NK-92 treated with Interleukin-12 subunit alpha and Interleukin-12 subunit beta, amount 100 ng/mL, for 24 hours (cell line): ENCODE results near the gene EPSTI1.
"Not testable (repeated sequence)": the region's sequence is repeated elsewhere in the genome, so short reads cannot be mapped to it uniquely, and the experiment has no call there.

Experiments
- DNase-seq: peaks from one replicate; lab custom pipeline; 2025; lab: John Stamatoyannopoulos, UW

The EPSTI1 gene, protein sequence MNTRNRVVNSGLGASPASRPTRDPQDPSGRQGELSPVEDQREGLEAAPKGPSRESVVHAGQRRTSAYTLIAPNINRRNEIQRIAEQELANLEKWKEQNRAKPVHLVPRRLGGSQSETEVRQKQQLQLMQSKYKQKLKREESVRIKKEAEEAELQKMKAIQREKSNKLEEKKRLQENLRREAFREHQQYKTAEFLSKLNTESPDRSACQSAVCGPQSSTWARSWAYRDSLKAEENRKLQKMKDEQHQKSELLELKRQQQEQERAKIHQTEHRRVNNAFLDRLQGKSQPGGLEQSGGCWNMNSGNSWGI

DNA sequence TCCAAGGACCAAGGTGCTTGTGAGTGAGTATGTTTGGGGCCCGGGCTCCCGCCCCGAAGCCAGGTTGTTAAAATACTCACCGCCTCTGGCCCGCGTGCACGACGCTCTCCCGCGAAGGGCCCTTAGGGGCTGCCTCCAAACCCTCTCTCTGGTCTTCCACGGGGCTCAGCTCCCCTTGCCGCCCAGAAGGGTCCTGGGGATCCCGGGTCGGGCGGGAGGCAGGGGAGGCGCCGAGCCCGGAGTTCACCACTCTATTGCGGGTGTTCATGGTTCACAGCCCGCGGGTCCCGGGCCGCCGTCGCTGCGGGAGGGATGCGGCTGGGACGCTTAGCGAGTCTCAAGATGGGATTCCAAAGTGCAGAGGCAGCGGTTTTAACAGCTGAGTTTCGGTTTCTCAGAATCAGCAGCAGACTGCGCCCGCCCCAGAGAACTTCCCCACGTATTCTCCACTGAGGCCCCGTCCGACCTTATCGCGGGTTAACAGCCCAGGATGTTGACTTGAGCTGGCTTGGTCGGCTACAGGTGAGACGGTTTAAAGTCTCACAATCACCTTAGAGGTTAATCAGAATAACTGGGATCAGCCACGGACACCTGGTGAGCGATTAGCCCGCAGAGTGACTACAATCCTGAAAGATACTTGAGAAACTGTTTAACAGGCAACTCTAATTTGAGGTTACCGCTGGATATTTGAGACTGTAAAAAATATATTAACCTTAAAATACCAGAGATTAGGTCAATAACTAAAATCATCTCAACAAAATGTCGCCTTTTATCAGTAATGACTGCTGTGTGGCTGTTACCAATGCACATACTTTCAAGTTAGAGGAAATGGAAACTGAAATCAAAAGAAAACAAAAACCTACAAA, at the start of gene EPSTI1:
EPSTI1 (minus strand) TSS at position 344 of the 866 bp plus-strand sequence; CDS start at position 268, 76 bp downstream.
- peak; percentile 48 for DNase-seq

DNA sequence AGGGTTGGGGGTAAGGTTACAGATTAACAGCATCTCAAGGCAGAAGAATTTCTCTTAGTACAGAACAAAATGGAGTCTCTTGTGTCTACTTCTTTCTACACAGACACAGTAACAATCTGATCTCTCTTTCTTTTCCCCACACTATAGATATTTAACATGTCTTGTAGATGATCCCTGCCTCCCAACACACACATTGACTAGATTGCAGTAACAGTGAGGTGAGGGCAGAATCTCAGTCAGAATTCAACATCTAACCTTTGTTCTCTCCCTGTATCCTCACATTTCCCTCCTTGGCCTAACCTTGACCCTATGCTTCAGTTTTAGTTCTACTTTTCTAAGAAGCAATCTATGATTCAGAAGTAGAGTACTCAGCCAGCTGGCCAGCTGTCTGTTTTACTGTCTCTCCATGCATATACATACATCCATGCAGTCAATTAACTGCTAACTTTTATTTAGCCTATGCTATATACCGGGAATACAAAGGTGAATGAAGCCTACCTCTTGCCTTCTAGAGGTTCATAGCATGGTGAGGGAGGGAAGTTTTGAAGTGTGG, 49.4 kb upstream of the EPSTI1 start:
- DNase-seq = no peak

DNA sequence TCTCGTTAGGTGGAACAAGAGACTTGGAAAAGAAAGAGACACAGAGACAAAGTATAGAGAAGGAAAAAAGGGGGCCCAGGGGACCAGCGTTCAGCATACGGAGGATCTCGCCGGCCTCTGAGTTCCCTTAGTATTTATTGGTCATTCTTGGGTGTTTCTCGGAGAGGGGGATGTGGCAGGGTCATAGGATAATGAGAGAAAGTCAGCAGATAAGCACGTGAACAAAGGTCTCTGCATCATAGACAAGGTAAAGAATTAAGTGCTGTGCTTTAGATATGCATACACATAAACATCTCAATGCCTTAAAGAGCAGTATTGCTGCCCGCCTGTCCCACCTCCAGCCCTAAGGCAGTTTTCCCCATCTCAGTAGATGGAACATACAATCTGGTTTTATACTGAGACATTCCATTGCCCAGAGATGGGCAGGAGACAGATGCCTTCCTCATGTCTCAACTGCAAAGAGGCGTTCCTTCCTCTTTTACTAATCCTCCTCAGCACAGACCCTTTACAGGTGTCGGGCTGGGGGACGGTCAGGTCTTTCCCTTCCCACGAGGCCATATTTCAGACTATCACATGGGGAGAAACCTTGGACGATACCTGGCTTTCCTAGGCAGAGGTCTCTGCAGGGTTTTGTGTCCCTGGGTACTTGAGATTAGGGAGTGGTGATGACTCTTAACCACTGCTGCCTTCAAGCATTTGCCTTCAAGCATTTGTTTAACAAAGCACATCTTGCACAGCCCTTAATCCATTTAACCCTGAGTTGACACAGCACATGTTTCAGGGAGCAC, 48.7 kb upstream of the EPSTI1 start:
- not testable (repeated sequence) for DNase-seq

DNA sequence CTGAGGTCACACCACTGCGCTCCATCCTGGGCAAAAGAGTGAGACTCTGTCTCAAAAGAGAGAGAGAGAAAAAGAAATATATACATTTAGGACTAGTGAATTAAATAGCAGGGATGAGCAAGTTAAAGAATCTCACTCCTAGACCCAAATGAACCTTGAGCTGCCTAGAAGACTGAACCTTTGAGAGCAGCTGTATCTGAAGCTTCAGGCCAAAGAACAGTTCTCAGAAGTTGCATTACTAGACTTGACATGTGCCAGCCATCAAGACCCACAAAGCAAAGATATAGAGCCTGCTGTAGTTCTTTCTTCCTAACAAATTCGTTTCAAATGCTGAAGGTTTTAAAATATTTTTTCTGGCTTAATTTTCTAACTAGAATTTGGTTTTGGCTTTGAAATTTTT, 47.9 kb upstream of the EPSTI1 start:
- DNase-seq = no peak

DNA sequence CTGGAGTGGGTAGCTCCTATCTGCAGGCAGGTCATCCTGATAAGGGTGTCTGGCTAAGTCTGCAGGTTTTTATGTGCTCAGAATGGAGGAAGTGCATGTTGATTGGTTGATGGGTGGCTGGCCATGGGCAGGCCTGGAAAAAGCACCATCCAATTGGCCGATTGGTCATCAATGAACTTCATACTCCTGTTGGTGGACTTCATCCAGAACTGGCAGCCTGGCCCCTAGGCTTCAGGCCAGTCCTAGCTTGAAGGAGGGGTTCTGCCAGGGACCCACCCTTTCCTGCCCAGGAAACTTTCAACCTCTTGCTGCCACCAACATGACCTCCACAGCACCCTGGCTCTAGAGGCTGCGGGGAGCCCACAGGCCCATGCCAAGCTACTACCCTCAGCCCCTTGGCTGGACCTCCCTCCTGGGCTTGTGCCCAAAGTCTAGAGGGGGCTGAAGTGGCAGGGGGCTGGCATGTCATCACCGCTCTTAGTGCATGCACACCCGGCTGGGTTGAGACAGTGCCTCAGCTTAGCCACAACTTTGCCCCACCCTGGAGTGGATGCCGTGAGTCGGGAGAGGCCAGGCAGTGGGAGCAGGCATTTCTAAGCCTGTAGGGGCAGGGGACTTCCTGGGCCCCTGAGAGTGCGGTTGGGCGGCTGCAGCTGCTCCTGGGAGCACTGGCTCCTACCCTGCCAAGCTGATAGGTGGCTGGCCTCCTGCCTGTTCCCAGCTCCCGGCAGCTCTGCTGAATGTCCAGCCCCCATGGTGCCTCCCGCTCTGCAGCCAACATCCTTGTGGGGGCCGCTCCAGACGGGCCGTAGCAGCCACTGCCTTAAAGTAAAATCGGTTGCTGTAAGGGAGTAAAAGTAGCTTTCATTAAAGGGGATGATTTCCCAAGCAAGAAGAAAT, 44.6 kb upstream of the EPSTI1 start:
- no peak for DNase-seq

DNA sequence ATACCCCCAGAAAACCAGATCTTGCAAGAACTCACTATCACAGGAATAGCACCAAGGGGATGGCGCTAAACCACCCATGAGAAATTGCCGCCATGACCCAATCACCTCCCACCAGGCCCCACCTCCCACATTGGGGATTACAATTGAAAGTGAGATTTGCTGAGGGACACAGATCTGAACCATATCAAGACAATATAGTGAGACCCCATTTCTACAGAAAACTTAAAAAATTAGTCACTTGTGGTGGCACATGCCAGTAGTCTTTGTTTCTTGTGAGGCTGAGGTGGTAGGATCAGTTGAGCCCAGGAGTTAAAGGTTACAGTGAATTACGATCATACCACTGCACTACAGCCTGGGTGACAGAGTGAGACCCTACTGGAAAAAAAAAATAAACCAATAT, 41.0 kb upstream of the EPSTI1 start:
- DNase-seq = no peak

DNA sequence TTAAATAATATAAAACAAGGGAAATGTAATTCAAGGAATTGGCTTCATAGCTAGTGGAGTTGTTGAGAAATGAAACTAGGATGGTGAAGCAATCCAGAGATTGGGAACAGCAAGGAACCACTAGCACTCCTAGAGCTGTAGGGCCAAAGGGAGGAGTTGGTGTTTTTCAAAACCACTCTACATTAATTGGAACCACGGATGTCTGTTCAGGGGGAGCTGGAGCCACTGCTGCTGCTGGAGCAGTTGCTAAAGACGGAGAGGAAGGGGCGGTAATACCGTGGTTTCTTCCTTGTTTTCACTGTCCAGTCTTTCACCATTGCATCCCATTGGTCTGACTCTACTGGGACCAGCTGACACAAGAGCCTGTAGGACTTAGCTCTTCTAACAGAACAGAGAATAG, 39.8 kb upstream of the EPSTI1 start:
- no peak for DNase-seq

DNA sequence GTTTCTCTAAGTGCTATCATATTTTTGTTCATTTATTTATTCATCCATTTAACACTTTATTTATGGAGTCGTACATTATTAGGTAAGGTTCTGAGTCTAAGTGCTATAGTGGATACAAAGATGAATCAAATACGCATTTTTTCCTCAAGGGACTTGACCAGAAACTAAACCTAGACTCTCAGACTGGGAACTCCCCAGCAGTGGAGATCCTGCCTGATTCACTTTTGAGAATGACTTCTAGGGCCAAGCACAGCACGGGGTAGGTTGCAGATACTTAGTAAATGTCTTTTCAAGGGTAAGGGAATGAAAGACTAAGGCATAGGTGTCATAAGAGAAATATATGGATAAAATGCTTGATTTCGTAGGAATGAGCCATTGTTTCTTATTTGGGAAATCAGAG, 38.5 kb upstream of the EPSTI1 start:
- no peak for DNase-seq

DNA sequence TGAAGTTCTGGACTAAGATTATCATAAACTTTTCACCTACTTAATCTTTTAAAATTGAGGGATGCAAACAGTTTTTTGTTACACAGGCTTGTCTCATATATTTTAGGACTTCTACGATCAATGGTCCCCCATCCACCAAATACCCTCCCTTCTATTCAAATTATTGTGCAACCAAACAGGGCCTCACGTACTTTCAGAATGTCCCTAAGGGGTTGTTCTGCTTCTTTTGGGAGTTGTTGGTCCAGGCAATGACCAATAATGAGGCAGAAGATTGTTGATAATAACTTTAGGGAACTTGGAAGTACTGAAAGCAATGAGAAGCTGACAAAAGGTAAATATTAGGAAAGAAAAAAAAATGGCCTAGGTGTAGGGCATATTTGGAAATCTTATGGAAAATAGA, 34.2 kb upstream of the EPSTI1 start:
- no peak for DNase-seq

DNA sequence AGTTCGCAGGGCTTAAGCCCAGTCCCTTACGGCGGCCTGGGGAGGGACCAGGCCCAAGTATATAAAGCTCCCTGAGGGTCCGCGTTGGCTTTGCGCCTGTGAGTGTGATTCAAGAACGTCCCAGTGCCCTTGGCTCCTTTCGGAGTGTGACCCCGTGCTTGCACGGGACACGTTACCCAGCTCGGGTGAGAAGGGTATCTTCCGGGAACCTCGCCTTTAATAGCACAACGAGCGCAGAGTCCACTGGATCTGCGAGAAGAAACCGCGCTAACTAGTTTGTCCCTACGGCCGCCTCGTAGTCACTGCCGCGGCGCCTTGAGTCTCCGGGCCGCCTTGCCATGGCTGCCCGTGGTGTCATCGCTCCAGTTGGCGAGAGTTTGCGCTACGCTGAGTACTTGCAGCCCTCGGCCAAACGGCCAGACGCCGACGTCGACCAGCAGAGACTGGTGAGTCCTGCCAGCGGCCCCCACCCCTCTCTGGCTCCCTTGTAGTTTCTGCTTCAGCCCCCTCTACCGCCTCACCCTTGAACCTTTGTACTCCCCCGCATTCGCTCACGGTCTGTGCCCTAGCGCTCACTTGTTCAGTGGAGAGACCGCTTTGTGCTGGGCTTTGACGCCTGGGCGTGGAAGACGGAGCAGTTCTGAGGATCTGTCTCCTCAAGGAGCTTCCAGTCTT, 31.4 kb upstream of the EPSTI1 start, which contains the start of gene DNAJC15:
DNAJC15 (plus strand) TSS at position 298 of the 675 bp plus-strand sequence; CDS start at position 339, 41 bp downstream.
- no peak for DNase-seq

DNA sequence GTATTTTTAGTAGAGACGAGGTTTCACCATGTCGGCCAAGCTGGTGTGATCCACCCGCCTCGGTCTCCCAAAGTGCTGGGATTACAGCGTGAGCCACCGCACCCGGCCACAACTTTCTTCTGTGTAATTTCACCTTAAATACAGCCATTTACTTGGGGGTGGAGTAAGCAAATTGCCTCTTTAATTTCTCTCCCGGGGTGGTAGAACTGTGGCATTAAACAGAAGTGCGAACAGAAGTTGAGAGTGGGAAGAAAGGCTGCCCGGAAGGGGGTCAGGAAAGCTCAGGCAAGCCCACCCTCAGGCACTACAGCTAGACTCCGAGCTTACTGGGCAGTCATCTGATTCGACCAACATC, 30.9 kb upstream of the EPSTI1 start:
- DNase-seq = no peak

DNA sequence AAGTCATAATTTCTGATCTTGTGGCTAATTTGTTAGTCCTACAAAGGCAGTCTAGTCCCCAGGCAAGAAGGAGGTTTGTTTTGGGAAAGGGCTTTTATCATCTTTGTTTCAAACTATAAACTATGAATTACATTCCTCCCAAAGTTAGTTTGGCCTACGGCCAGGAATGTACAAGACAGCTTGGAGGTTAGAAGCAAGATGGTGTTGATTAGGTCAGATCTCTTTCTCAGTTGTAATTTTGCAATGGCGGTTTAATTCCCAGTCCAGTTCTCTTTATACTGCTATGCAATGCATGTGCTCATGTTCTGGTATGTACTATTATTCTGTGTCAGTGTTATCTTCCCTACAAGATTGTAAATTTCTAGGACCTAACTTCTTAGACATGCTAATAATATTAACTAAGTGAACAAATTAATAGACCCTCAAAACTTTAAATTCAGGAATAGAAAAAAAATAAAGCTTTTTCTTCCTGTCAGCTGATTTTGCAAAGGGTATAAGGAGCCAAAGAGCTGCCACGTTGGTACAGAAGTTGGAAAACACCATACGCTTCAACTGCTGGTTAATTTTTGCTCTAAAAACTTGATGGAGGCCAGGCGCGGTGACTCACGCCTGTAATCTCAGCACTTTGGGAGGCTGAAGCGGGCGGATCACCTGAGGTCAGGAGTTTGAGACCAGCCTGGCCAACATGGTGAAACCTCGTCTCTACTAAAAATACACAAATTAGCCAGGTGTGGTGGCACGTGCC, 30.1 kb upstream of the EPSTI1 start:
- DNase-seq = no peak

DNA sequence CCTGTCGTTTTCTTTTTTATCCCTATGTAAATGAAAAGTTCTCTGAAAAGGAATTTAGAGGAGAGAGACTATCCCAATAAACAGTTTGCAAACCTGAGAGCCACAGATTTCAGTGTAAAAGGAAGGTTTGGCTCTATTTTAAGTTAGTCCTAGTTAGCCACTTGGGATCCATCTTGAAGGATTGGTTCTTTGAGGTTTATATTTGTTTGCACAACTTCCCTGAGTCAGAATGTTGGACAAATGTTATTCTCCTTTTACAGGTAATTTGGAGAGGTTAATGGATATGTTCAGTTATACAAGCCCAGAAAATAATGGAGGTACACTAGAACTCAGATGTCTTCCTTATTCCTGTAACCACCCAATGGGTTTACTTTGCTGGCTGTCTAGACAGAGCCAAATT, 28.8 kb upstream of the EPSTI1 start:
- no peak for DNase-seq

DNA sequence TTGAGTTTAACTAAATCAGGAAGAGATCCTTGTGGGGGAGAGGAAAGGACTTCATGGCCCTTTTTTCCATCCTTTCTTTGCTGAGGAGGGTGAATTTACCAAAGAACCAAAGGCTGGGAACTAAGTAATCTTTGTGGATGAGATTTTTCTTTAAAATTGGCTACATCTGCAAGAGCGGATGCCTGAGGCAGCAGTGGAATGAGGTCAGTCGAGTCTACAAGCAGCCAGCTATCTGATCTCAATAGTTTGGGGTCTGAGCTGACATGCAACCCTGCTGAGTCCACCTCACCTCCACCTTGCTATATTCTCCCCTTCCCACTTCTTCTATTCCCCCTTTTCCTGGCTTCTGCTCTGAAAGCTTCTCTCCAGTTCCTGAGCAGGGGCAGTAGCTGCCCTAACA, 27.8 kb upstream of the EPSTI1 start:
- no peak for DNase-seq

DNA sequence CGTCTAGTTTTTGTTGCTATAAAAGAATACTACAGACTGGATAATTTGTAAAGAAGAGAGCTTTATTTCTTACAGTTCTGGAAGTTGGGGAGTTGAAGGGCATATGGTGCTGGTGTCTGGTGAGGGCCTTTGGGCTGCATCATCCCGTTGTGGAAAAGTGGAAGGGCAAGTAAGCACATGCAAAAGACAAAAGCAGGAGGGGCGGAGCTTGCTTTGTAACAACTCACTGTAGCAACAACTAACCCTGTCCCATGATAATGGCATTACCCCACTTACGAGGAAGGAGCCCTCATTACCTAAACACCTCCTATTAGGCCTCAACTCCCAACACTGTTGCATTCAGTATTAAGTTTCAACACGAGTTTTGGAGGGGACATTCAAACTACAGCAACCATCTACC, 24.2 kb upstream of the EPSTI1 start:
- DNase-seq = no peak

DNA sequence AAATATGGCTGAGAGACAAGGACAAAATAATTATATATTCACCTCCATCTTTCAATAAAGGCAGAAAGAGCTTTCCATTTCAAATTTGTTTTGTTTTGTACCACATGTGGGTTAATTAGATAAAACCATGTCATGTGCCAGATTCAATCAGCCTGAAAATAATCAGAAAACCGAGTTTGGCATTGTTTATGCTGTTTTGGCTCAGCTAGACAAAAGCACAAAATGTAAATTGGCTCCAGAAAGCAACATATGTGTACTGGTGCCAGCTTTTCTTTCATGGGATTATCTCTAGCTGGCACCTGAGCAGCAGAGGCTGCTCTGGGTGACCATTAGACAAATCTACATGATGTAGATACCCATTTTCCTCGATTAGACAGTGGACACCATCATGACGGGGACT, 22.1 kb upstream of the EPSTI1 start:
- DNase-seq = no peak

DNA sequence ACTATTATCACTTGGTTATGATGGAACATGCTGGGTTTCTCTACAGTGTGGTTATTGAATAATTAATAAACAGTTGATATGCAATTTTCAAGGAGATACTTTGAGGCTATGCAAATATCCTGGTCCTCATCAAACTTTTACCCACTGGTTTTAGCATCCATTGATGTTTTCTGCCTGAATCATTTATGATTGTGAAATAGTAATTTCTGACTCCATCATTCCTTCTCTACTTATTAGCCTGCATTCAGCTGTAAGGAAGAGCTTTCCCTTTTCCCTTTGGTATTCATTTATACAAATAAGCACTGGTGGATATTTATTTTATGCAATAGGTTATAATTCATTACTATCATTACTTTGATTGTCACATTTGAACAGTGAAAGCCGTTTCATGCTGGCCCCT, 17.5 kb upstream of the EPSTI1 start:
- DNase-seq = no peak

DNA sequence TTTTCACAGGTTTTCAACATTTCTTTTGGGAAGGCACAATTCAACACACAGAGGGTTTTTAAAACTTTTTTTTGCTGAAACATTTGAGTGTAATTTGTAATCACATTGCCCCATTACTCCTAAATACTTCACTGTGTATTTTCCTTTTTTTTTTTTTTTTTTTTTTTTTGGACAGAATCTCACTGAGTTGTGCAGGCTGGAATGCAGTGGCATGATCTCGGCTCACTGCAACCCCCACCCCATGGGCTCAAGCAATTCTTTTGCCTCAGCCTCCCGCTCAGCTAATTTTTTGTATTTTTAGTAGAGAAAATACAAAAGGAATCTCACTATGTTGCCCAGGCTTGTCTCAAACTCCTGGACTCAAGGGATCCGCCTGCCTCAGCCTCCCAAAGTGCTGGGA, 16.6 kb upstream of the EPSTI1 start:
- no peak for DNase-seq

DNA sequence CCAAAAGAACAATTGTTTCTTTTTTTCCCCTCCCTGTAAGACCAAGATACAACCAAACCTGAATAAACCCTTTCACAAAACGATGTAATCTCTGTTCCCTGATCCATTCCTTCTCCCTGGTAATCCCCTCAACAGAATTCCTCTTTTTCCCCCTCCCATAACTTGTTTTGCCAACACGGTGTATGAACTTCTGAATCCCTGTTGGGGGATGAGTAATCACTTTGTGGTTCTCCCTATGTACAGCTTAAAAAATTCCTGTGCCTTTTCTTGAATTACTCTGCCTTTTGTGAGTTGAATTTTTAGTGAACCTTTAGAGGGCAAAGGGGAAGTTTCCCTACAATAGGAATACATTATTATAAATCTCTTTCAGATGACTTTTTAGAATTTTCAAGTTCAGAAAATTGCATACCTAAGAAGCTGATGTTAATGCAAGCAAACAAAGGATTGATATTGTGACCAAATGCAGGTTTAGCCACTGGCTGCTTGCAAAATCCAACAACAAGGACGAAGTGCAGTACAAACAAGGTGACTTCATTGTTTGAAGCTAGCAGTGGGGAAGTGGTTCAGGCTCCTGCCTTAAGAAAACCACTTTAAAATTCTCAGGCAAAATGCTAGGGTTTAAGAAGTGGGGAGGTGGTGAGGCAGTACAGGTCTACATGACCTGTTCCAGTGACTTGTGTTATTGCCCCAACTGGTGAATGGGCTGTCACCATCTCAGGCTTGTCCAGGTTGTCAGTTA, 15.0 kb upstream of the EPSTI1 start:
- DNase-seq = no peak
